ENCODE data around the gene OGDHL.
"Not testable (repeated sequence)": the region's sequence is repeated elsewhere in the genome, so short reads cannot be mapped to it uniquely, and the experiment has no call there.

The OGDHL gene

DNA sequence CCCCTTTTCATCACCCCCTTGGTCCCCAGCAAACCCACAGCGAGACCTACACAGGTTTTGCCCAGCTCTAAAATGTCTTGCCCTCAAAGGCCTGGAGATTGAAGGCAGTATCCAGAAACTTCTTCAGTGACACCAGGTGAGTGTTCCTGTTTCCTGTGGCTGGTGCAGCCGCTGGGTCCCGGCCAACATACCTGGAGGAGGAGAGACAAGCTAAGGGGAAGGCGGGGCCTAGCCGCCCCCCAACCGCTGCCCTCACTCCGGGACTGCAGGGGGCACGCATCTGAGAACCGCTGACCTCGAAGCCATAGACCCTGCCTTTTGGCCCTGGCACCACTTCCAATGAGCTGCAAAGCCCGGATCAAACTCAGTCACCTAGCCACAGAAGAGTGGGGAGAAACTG lies 27.0 kb downstream of the OGDHL start:
- no peaks in the 10 kb centered on the region for H3K4me1 ChIP-seq (ENCODE audit: control insufficient read depth in 1 of 2, insufficient read depth in 2 of 2, low read length in 2 of 2)
- no peaks in the 10 kb centered on the region for H3K9me3 ChIP-seq (ENCODE audit: control insufficient read depth in 1 of 2, low read length in 2 of 2)
- no peak overlapping the region for H3K27ac ChIP-seq (ENCODE audit: low read depth, low read length)
- H3K9ac ChIP-seq (ENCODE audit: low read depth in 1 of 2, low read length in 2 of 2), result no peak overlapping the region
- no peaks in the 10 kb centered on the region for H3K27me3 ChIP-seq (ENCODE audit: control insufficient read depth in 1 of 2, insufficient read depth in 2 of 2, low read length in 2 of 2)
- no peaks in the 10 kb centered on the region for H3K36me3 ChIP-seq (ENCODE audit: control insufficient read depth in 1 of 2, insufficient read depth in 2 of 2, low read length in 2 of 2)
- no peak overlapping the region for H3K4me3 ChIP-seq (ENCODE audit: low read depth in 1 of 2, low read length in 2 of 2)

DNA sequence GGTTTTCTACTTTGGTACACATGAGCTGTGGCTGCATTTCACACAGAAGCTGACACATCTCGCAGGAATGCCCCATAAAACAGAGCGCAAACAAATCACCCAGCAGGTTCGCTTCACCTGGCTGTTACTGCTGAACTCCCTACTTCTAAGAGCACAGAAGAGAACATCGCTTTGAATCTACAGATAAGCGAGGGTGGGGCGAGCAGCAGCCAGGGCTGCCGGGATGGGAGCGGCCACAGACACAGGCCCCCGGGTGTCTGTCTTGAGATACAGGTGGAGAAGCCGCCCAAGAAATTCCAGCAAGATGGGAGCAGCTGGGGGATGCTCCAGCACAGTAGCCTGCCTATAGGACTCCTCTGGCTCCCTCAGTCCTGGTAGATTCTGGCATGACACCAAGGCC lies 27.4 kb downstream of the OGDHL start:
- Histone ChIP-seq H3K36me3 (ENCODE audit: control insufficient read depth in 1 of 2, insufficient read depth in 2 of 2, low read length in 2 of 2) (no peaks in the 10 kb centered on the region), H3K9ac (ENCODE audit: low read depth in 1 of 2, low read length in 2 of 2) (no peak overlapping the region)

DNA sequence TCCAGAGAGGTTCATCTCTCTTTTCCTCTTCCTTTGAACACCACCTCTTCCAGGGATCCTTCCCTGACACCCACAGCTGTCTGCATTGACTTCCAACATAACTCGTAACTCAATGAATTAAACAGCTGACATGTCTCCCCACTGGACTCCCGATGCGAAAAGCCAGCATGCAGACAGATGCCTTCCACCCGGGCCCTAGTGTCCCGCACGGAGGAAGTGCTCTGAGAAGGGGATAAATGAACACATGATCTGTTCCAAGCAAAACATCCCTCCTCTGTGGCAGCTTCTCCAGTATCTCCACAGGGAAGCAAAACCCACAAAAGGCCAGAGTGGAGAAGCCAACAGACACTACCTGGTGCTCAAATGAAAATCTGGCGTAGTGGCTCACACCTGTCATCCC lies 28.3 kb downstream of the OGDHL start:
- Histone ChIP-seq H3K27ac (ENCODE audit: low read depth, low read length) (no peak overlapping the region), H3K36me3 (ENCODE audit: control insufficient read depth in 1 of 2, insufficient read depth in 2 of 2, low read length in 2 of 2) (no peaks in the 10 kb centered on the region), H3K9me3 (ENCODE audit: control insufficient read depth in 1 of 2, low read length in 2 of 2) (no peaks in the 10 kb centered on the region), H3K27me3 (ENCODE audit: control insufficient read depth in 1 of 2, insufficient read depth in 2 of 2, low read length in 2 of 2) (no peaks in the 10 kb centered on the region), H3K9ac (ENCODE audit: low read depth in 1 of 2, low read length in 2 of 2) (no peak overlapping the region), H3K4me1 (ENCODE audit: control insufficient read depth in 1 of 2, insufficient read depth in 2 of 2, low read length in 2 of 2) (no peaks in the 10 kb centered on the region), H3K4me3 (ENCODE audit: low read depth in 1 of 2, low read length in 2 of 2) (no peak overlapping the region)

More for the DNA sequence above, 27.4 kb downstream of the OGDHL start:
- Histone ChIP-seq H3K9me3 (ENCODE audit: control insufficient read depth in 1 of 2, low read length in 2 of 2) (no peaks in the 10 kb centered on the region), H3K27me3 (ENCODE audit: control insufficient read depth in 1 of 2, insufficient read depth in 2 of 2, low read length in 2 of 2) (no peaks in the 10 kb centered on the region), H3K4me1 (ENCODE audit: control insufficient read depth in 1 of 2, insufficient read depth in 2 of 2, low read length in 2 of 2) (no peaks in the 10 kb centered on the region), H3K27ac (ENCODE audit: low read depth, low read length) (no peak overlapping the region), H3K4me3 (ENCODE audit: low read depth in 1 of 2, low read length in 2 of 2) (no peak overlapping the region)

DNA sequence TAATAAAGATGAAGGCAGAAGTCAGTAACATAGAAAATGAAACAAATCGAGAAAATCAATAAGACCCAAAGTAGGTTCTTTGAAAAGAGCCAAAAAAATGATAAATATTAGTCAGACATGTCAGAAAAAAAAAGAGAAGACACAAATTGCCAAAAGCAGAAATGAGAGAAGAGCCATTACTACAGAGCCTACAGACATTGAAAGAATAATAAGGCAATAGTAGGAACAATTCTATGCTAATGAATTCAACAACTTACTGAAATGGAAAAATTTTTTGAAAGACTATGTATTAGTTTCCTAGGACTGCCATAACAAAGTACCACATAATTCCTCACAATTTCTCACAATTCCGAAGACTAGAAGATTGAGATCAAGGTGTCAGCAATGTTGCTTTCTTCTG lies 35.5 kb downstream of the OGDHL start:
- H3K27me3 ChIP-seq (ENCODE audit: control insufficient read depth in 1 of 2, insufficient read depth in 2 of 2, low read length in 2 of 2), result no peaks in the 10 kb centered on the region
- H3K4me3 ChIP-seq (ENCODE audit: low read depth in 1 of 2, low read length in 2 of 2), result no peak overlapping the region
- H3K27ac ChIP-seq (ENCODE audit: low read depth, low read length), result no peak overlapping the region
- peaks cover 3 to 6% of the 10 kb centered on the region in 2 donors for H3K9me3 ChIP-seq (ENCODE audit: control insufficient read depth in 1 of 2, low read length in 2 of 2)
- H3K9ac ChIP-seq (ENCODE audit: low read depth in 1 of 2, low read length in 2 of 2), result no peak overlapping the region
- no peaks in the 10 kb centered on the region for H3K4me1 ChIP-seq (ENCODE audit: control insufficient read depth in 1 of 2, insufficient read depth in 2 of 2, low read length in 2 of 2)
- no peaks in the 10 kb centered on the region for H3K36me3 ChIP-seq (ENCODE audit: control insufficient read depth in 1 of 2, insufficient read depth in 2 of 2, low read length in 2 of 2)

DNA sequence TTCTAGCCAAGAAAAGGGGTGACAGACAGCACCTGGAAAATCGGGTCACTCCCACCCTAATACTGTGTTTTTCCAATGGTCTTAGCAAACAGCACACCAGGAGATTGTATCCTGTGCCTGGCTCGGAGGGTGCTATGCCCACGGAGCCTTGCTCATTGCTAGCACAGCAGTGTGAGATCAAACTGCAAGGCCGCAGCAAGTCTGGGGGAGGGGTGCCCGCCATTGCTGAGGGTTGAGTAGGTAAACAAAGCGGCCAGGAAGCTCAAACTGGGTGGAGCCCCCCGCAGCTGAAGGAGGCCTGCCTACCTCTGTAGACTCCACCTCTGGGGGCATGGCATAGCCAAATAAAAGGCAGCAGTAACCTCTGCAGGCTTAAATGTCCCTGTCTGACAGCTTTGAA lies 47.0 kb downstream of the OGDHL start:
- H3K9me3 ChIP-seq (ENCODE audit: control insufficient read depth in 1 of 2, low read length in 2 of 2); H3K4me3 ChIP-seq (ENCODE audit: low read depth in 1 of 2, low read length in 2 of 2); H3K4me1 ChIP-seq (ENCODE audit: control insufficient read depth in 1 of 2, insufficient read depth in 2 of 2, low read length in 2 of 2): not testable (repeated sequence)

DNA sequence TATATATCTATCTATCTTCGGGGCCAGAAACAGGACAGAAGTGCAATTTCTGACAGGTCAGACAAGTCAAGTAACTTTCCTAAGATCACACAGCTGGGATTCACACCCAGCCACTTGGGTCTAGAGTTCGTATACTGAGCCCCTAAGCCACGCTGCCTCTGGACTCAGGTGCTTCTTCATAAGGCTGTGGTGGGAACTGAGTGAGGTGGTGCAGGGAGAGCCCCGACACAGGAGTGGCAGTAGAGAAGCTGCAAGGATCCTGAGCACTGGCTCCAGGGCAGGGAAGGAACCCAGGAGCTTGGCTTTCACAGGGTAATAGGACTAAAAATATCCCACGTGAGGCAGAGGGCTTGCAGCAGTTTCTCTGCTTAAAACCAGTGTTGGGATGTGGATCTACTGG lies 48.9 kb downstream of the OGDHL start:
- H3K27me3 ChIP-seq (ENCODE audit: control insufficient read depth in 1 of 2, insufficient read depth in 2 of 2, low read length in 2 of 2), result peaks cover 0 to 3% of the 10 kb centered on the region in 2 donors
- H3K27ac ChIP-seq (ENCODE audit: low read depth, low read length), result no peak overlapping the region
- H3K4me3 ChIP-seq (ENCODE audit: low read depth in 1 of 2, low read length in 2 of 2), result no peak overlapping the region
- H3K9me3 ChIP-seq (ENCODE audit: control insufficient read depth in 1 of 2, low read length in 2 of 2), result no peaks in the 10 kb centered on the region
- H3K4me1 ChIP-seq (ENCODE audit: control insufficient read depth in 1 of 2, insufficient read depth in 2 of 2, low read length in 2 of 2), result no peaks in the 10 kb centered on the region
- H3K9ac ChIP-seq (ENCODE audit: low read depth in 1 of 2, low read length in 2 of 2), result no peak overlapping the region
- H3K36me3 ChIP-seq (ENCODE audit: control insufficient read depth in 1 of 2, insufficient read depth in 2 of 2, low read length in 2 of 2), result no peaks in the 10 kb centered on the region

More for the DNA sequence above, 47.0 kb downstream of the OGDHL start:
- not testable (repeated sequence) for H3K36me3 ChIP-seq (ENCODE audit: control insufficient read depth in 1 of 2, insufficient read depth in 2 of 2, low read length in 2 of 2); H3K9ac ChIP-seq (ENCODE audit: low read depth in 1 of 2, low read length in 2 of 2); H3K27me3 ChIP-seq (ENCODE audit: control insufficient read depth in 1 of 2, insufficient read depth in 2 of 2, low read length in 2 of 2); H3K27ac ChIP-seq (ENCODE audit: low read depth, low read length)

DNA sequence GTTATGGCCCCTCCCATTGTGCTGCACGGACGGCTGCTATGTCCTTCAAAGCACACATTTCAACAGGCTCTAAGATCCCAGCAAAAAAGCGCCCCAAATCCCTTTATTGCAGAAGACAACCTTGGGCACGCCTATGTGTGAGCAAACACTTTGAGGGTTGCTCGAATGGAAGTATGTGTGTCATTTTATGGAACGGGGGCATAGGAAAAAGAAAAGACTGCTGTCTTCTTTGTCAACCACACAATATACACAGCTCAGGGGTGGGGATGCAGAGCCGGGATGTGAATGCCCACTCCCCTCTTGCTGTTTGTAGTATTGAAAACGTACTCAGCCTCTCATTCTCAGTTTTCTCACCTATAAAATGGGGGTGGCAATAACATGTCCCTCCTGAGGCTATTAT lies 50.6 kb downstream of the OGDHL start:
- no peaks in the 10 kb centered on the region for H3K36me3 ChIP-seq (ENCODE audit: control insufficient read depth in 1 of 2, insufficient read depth in 2 of 2, low read length in 2 of 2)
- no peak overlapping the region for H3K4me3 ChIP-seq (ENCODE audit: low read depth in 1 of 2, low read length in 2 of 2)
- H3K9ac ChIP-seq (ENCODE audit: low read depth in 1 of 2, low read length in 2 of 2), result no peak overlapping the region
- H3K4me1 ChIP-seq (ENCODE audit: control insufficient read depth in 1 of 2, insufficient read depth in 2 of 2, low read length in 2 of 2), result no peaks in the 10 kb centered on the region
- peaks cover 0 to 3% of the 10 kb centered on the region in 2 donors for H3K27me3 ChIP-seq (ENCODE audit: control insufficient read depth in 1 of 2, insufficient read depth in 2 of 2, low read length in 2 of 2)
- H3K9me3 ChIP-seq (ENCODE audit: control insufficient read depth in 1 of 2, low read length in 2 of 2), result no peaks in the 10 kb centered on the region
- no peak overlapping the region for H3K27ac ChIP-seq (ENCODE audit: low read depth, low read length)

DNA sequence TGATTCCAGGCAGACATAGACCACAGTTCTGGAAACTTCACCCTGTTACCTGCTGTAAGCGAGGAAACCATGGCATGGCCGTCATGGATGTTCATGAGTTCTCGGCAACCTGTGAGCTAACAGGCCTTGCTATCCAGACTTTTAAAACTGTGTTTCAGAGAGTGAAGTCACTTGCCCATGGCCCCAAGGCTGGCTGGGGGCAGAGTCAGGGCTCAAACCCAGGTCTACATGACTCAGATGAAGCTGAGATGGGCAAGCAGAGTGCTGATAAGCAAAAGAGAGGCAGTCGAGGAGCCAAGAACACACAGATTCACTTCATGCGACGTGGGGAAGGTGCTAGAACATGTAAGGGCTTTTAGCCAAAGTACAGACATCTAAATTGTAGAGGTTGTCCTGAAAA lies 51.2 kb downstream of the OGDHL start:
- Histone ChIP-seq H3K36me3 (ENCODE audit: control insufficient read depth in 1 of 2, insufficient read depth in 2 of 2, low read length in 2 of 2) (no peaks in the 10 kb centered on the region), H3K9ac (ENCODE audit: low read depth in 1 of 2, low read length in 2 of 2) (no peak overlapping the region), H3K27ac (ENCODE audit: low read depth, low read length) (no peak overlapping the region), H3K9me3 (ENCODE audit: control insufficient read depth in 1 of 2, low read length in 2 of 2) (no peaks in the 10 kb centered on the region), H3K27me3 (ENCODE audit: control insufficient read depth in 1 of 2, insufficient read depth in 2 of 2, low read length in 2 of 2) (peaks cover 0 to 3% of the 10 kb centered on the region in 2 donors), H3K4me1 (ENCODE audit: control insufficient read depth in 1 of 2, insufficient read depth in 2 of 2, low read length in 2 of 2) (no peaks in the 10 kb centered on the region), H3K4me3 (ENCODE audit: low read depth in 1 of 2, low read length in 2 of 2) (no peak overlapping the region)

DNA sequence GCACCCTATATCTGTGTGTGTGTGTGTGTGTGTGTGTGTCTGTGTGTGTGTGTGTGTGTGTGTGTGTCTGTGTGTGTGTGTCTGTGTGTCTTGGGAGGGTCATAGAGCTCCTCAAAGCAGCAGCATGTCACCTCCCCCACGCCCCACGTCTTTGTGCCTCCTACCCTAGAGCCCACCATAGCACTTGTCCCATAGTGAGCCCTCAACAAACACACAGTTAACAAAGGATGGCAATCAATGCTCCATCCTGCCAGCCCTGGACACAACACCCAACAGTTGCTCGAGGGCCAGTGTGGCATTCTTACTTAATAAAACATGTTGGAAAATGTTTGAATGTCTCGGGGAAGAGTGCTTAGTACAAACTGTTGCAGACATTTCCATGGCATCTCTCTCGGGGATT lies 52.2 kb downstream of the OGDHL start:
- no peak overlapping the region for H3K4me3 ChIP-seq (ENCODE audit: low read depth in 1 of 2, low read length in 2 of 2)
- H3K36me3 ChIP-seq (ENCODE audit: control insufficient read depth in 1 of 2, insufficient read depth in 2 of 2, low read length in 2 of 2), result no peaks in the 10 kb centered on the region
- H3K4me1 ChIP-seq (ENCODE audit: control insufficient read depth in 1 of 2, insufficient read depth in 2 of 2, low read length in 2 of 2), result no peaks in the 10 kb centered on the region
- no peak overlapping the region for H3K27ac ChIP-seq (ENCODE audit: low read depth, low read length)
- H3K9ac ChIP-seq (ENCODE audit: low read depth in 1 of 2, low read length in 2 of 2), result no peak overlapping the region
- H3K27me3 ChIP-seq (ENCODE audit: control insufficient read depth in 1 of 2, insufficient read depth in 2 of 2, low read length in 2 of 2), result peaks cover 0 to 3% of the 10 kb centered on the region in 2 donors
- no peaks in the 10 kb centered on the region for H3K9me3 ChIP-seq (ENCODE audit: control insufficient read depth in 1 of 2, low read length in 2 of 2)

DNA sequence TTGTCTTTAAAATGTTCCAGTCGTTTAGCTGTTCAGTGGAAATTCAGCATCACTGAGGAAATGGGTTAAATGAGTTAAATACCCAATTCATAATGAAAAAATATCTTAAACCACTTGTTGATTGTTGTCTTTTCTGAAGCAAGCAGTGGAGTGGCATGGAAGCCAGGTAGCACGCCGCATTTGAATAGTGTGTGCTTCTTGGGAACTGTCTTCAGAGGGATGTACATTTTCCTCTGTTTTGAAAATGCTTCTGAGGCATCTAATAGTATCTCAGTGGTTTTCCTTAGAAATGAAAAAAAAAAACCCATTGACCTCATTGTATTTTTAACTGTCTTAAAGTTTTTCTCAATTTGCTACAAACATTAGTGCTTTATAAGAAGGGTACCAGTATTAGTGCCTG lies 54.5 kb downstream of the OGDHL start:
- no peaks in the 10 kb centered on the region for H3K4me1 ChIP-seq (ENCODE audit: control insufficient read depth in 1 of 2, insufficient read depth in 2 of 2, low read length in 2 of 2)
- H3K36me3 ChIP-seq (ENCODE audit: control insufficient read depth in 1 of 2, insufficient read depth in 2 of 2, low read length in 2 of 2), result no peaks in the 10 kb centered on the region
- no peak overlapping the region for H3K4me3 ChIP-seq (ENCODE audit: low read depth in 1 of 2, low read length in 2 of 2)
- no peak overlapping the region for H3K9ac ChIP-seq (ENCODE audit: low read depth in 1 of 2, low read length in 2 of 2)
- H3K27ac ChIP-seq (ENCODE audit: low read depth, low read length), result no peak overlapping the region
- H3K27me3 ChIP-seq (ENCODE audit: control insufficient read depth in 1 of 2, insufficient read depth in 2 of 2, low read length in 2 of 2), result peaks cover 0 to 3% of the 10 kb centered on the region in 2 donors
- H3K9me3 ChIP-seq (ENCODE audit: control insufficient read depth in 1 of 2, low read length in 2 of 2), result no peaks in the 10 kb centered on the region

DNA sequence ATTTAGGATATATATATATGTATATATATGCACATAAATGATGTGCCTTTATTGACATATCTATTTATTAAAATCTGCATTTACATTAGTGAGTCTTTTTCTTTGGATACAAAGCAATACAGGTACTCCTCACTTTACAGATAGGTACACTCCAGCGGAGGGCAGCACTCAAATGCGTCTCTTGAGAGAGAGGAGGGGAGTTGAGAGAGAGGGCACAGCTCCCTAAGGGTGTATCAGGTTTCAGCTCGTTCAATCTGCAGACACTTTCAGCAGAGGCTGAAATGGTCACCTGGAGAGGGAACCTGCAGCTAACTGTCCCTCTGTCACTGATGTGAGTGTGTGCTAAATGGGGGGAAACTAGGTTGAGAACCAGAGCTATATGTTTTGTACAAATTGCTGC lies 61.1 kb downstream of the OGDHL start:
- H3K27me3 ChIP-seq (ENCODE audit: control insufficient read depth in 1 of 2, insufficient read depth in 2 of 2, low read length in 2 of 2), result no peaks in the 10 kb centered on the region
- no peak overlapping the region for H3K4me3 ChIP-seq (ENCODE audit: low read depth in 1 of 2, low read length in 2 of 2)
- H3K27ac ChIP-seq (ENCODE audit: low read depth, low read length), result no peak overlapping the region
- H3K36me3 ChIP-seq (ENCODE audit: control insufficient read depth in 1 of 2, insufficient read depth in 2 of 2, low read length in 2 of 2), result no peaks in the 10 kb centered on the region
- no peaks in the 10 kb centered on the region for H3K4me1 ChIP-seq (ENCODE audit: control insufficient read depth in 1 of 2, insufficient read depth in 2 of 2, low read length in 2 of 2)
- H3K9me3 ChIP-seq (ENCODE audit: control insufficient read depth in 1 of 2, low read length in 2 of 2), result no peaks in the 10 kb centered on the region
- H3K9ac ChIP-seq (ENCODE audit: low read depth in 1 of 2, low read length in 2 of 2), result no peak overlapping the region
